ENCODE results near the gene U2AF2. TPM values are rescaled to one million over a fixed set of nuclear protein-coding genes. Genes with fewer than 3 reads are reported as not detected.

Gene U2AF2
- polyA plus RNA-seq, 1 of the 3 experiments (the other 2 are of a cell fraction): 321 TPM

DNA sequence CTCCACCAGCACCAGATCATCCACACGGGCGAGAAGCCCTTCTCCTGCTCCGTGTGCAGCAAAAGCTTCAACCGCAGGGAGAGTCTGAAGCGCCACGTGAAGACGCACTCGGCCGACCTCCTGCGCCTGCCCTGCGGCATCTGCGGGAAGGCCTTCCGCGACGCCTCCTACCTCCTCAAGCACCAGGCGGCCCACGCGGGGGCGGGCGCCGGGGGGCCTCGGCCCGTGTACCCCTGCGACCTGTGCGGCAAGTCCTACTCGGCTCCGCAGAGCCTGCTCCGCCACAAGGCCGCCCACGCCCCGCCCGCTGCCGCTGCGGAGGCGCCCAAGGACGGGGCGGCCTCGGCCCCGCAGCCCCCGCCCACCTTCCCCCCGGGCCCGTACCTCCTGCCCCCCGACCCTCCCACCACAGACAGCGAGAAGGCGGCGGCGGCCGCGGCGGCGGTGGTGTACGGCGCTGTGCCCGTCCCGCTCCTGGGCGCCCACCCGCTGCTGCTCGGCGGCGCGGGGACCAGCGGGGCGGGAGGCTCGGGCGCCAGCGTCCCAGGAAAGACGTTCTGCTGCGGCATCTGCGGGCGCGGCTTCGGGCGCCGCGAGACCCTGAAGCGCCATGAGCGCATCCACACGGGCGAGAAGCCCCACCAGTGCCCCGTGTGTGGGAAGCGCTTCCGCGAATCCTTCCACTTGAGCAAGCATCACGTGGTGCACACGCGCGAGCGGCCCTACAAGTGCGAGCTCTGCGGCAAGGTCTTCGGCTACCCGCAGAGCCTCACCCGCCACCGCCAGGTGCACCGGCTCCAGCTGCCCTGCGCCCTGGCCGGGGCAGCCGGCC is 39.9 kb upstream of the U2AF2 start:
- peaks cover 27% of the 10 kb centered on the region for H4K20me1 ChIP-seq (ENCODE audit: insufficient read depth)
- H3K79me2 ChIP-seq (ENCODE audit: insufficient read depth): peaks cover 32% of the 10 kb centered on the region
- H3K36me3 ChIP-seq (replicated peaks in 1 of 2; ENCODE audit: control insufficient read depth in 1 of 2, insufficient read depth in 2 of 2, low read length in 1 of 2): peaks cover 4 to 33% of the 10 kb centered on the region in 2 experiments
- TF ChIP-seq EZH2phosphoT487 (IDR thresholded peaks at IDR 0.05; ENCODE audit: borderline replicate concordance, low read depth): no peak
- TF ChIP-seq, protein P1, sequence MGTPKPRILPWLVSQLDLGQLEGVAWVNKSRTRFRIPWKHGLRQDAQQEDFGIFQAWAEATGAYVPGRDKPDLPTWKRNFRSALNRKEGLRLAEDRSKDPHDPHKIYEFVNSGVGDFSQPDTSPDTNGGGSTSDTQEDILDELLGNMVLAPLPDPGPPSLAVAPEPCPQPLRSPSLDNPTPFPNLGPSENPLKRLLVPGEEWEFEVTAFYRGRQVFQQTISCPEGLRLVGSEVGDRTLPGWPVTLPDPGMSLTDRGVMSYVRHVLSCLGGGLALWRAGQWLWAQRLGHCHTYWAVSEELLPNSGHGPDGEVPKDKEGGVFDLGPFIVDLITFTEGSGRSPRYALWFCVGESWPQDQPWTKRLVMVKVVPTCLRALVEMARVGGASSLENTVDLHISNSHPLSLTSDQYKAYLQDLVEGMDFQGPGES (IDR thresholded peaks at IDR 0.05; ENCODE audit: low read depth, low read length): no peak
- no peak for TF ChIP-seq RFX5 (IDR thresholded peaks at IDR 0.05; ENCODE audit: low read length)
- TF ChIP-seq FOXJ3 (CRISPR knock-in tag; IDR thresholded peaks at IDR 0.05): no peak
- TF ChIP-seq TCF12 (IDR thresholded peaks at IDR 0.05): no peak
- no peak for TF ChIP-seq TEAD4 (IDR thresholded peaks at IDR 0.05; ENCODE audit: borderline replicate concordance, insufficient read depth)
- TF ChIP-seq TAF1 (IDR thresholded peaks at IDR 0.05; ENCODE audit: borderline replicate concordance, low read depth, low read length): no peak
- TF ChIP-seq RCOR1 (IDR thresholded peaks at IDR 0.05; ENCODE audit: low read length): no peak
- no peak for TF ChIP-seq ELF1 (IDR thresholded peaks at IDR 0.05)
- ChIA-PET CTCF (interaction anchor here (1.3 kb wide), 1 partner anchor 17 kb away, joined by 4 read pairs; no protein-coding TSS in a partner anchor), POLR2A (no interaction called here)
- H3K4me3 ChIP-seq (ENCODE audit: low read depth in 2 of 2, low read length in 1 of 2): no peak overlapping the region
- H3K9me2 ChIP-seq: no peaks in the 10 kb centered on the region
- no peaks in the 10 kb centered on the region for H3K27me3 ChIP-seq (ENCODE audit: insufficient read depth)
- WGBS (ENCODE audit: low lambda C conversion rate): 96% methylated on average over 72 of the region's 98 CpGs
- H3K9me3 ChIP-seq: no peaks in the 10 kb centered on the region
- peaks cover 10% of the 10 kb centered on the region for H3F3A ChIP-seq (replicated peaks; ENCODE audit: insufficient read depth)
- no peak overlapping the region for H3K27ac ChIP-seq (ENCODE audit: low read depth in 2 of 2, low read length in 1 of 2)
- no peaks in the 10 kb centered on the region; a peak in 1 of 4 replicates for H3K4me1 ChIP-seq (ENCODE audit: control insufficient read depth in 1 of 2, insufficient read depth in 2 of 2, low read depth in 1 of 2, low read length in 1 of 2)
- no peak overlapping the region for H2AFZ ChIP-seq (ENCODE audit: low read depth)
- peak; percentile 30 for DNase-seq
- H3K9ac ChIP-seq: no peak overlapping the region
- no peak overlapping the region for H3K4me2 ChIP-seq

DNA sequence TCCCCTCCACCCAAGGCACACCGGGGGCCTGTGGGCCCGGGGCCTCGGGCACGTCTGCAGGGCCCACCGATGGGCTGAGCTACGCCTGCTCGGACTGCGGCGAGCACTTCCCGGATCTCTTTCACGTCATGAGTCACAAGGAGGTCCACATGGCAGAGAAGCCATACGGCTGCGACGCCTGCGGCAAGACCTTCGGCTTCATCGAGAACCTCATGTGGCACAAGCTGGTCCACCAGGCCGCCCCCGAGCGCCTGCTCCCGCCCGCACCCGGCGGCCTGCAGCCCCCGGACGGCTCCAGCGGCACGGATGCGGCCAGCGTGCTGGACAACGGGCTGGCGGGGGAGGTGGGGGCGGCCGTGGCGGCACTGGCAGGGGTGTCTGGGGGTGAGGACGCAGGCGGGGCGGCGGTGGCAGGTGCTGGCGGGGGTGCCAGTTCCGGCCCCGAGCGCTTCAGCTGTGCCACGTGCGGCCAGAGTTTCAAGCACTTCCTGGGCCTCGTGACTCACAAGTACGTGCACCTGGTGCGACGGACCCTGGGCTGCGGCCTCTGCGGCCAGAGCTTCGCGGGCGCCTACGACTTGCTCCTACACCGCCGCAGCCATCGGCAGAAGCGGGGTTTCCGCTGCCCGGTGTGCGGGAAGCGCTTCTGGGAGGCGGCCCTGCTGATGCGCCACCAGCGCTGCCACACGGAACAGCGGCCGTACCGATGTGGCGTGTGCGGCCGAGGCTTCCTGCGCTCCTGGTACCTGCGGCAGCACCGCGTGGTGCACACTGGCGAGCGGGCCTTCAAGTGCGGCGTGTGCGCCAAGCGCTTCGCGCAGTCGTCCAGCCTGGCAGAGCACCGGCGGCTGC is 39.1 kb upstream of the U2AF2 start:
- H3K27me3 ChIP-seq (ENCODE audit: insufficient read depth): no peaks in the 10 kb centered on the region
- no peaks in the 10 kb centered on the region for H3K9me2 ChIP-seq
- H3K27ac ChIP-seq (ENCODE audit: low read depth in 2 of 2, low read length in 1 of 2): no peak overlapping the region
- H3K9me3 ChIP-seq: no peaks in the 10 kb centered on the region
- no peak overlapping the region for H3K4me3 ChIP-seq (ENCODE audit: low read depth in 2 of 2, low read length in 1 of 2)
- no peak overlapping the region for H3K9ac ChIP-seq
- CTCF ChIA-PET: interaction anchor here (1.3 to 6.7 kb wide), 2 partner anchors 16 to 17 kb away, joined by 4 to 40 read pairs; no protein-coding TSS in a partner anchor
- no peaks in the 10 kb centered on the region; a peak in 1 of 4 replicates for H3K4me1 ChIP-seq (ENCODE audit: control insufficient read depth in 1 of 2, insufficient read depth in 2 of 2, low read depth in 1 of 2, low read length in 1 of 2)
- H3K36me3 ChIP-seq (replicated peaks in 1 of 2; ENCODE audit: control insufficient read depth in 1 of 2, insufficient read depth in 2 of 2, low read length in 1 of 2): peaks cover 0 to 32% of the 10 kb centered on the region in 2 experiments
- WGBS (ENCODE audit: low lambda C conversion rate): 99% methylated on average over 33 of the region's 88 CpGs
- peak; percentile 20 for DNase-seq
- no peak overlapping the region for H2AFZ ChIP-seq (ENCODE audit: low read depth)
- H3K79me2 ChIP-seq (ENCODE audit: insufficient read depth): peaks cover 24% of the 10 kb centered on the region; the same call in 1 of the 2 replicates
- no peak overlapping the region for H3K4me2 ChIP-seq
- H4K20me1 ChIP-seq (ENCODE audit: insufficient read depth): peaks cover 19% of the 10 kb centered on the region
- POLR2A ChIA-PET: no interaction called here
- peaks cover 12% of the 10 kb centered on the region for H3F3A ChIP-seq (replicated peaks; ENCODE audit: insufficient read depth)
- TF ChIP-seq FOXM1 (IDR thresholded peaks at IDR 0.05; ENCODE audit: low read depth): no peak
- TF ChIP-seq MXI1 (IDR thresholded peaks at IDR 0.05; ENCODE audit: low read depth, low read length): no peak
- no peak for TF ChIP-seq GABPA (IDR thresholded peaks at IDR 0.05; ENCODE audit: low read depth)
- no peak for TF ChIP-seq CHD2 (IDR thresholded peaks at IDR 0.05; ENCODE audit: low read length, partially characterized antibody)
- no peak for TF ChIP-seq TEAD4 (IDR thresholded peaks at IDR 0.05; ENCODE audit: borderline replicate concordance, insufficient read depth)
- TF ChIP-seq, protein P1 (IDR thresholded peaks at IDR 0.05; ENCODE audit: low read depth, low read length): no peak
- TF ChIP-seq, protein P2, sequence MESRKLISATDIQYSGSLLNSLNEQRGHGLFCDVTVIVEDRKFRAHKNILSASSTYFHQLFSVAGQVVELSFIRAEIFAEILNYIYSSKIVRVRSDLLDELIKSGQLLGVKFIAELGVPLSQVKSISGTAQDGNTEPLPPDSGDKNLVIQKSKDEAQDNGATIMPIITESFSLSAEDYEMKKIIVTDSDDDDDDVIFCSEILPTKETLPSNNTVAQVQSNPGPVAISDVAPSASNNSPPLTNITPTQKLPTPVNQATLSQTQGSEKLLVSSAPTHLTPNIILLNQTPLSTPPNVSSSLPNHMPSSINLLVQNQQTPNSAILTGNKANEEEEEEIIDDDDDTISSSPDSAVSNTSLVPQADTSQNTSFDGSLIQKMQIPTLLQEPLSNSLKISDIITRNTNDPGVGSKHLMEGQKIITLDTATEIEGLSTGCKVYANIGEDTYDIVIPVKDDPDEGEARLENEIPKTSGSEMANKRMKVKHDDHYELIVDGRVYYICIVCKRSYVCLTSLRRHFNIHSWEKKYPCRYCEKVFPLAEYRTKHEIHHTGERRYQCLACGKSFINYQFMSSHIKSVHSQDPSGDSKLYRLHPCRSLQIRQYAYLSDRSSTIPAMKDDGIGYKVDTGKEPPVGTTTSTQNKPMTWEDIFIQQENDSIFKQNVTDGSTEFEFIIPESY (IDR thresholded peaks at IDR 0.05; ENCODE audit: borderline replicate concordance, low read depth): no peak
- TF ChIP-seq MEF2A (IDR thresholded peaks at IDR 0.05; ENCODE audit: borderline replicate concordance, low read depth): no peak
- TF ChIP-seq EZH2phosphoT487 (IDR thresholded peaks at IDR 0.05; ENCODE audit: borderline replicate concordance, low read depth): no peak
- TF ChIP-seq, protein P3, sequence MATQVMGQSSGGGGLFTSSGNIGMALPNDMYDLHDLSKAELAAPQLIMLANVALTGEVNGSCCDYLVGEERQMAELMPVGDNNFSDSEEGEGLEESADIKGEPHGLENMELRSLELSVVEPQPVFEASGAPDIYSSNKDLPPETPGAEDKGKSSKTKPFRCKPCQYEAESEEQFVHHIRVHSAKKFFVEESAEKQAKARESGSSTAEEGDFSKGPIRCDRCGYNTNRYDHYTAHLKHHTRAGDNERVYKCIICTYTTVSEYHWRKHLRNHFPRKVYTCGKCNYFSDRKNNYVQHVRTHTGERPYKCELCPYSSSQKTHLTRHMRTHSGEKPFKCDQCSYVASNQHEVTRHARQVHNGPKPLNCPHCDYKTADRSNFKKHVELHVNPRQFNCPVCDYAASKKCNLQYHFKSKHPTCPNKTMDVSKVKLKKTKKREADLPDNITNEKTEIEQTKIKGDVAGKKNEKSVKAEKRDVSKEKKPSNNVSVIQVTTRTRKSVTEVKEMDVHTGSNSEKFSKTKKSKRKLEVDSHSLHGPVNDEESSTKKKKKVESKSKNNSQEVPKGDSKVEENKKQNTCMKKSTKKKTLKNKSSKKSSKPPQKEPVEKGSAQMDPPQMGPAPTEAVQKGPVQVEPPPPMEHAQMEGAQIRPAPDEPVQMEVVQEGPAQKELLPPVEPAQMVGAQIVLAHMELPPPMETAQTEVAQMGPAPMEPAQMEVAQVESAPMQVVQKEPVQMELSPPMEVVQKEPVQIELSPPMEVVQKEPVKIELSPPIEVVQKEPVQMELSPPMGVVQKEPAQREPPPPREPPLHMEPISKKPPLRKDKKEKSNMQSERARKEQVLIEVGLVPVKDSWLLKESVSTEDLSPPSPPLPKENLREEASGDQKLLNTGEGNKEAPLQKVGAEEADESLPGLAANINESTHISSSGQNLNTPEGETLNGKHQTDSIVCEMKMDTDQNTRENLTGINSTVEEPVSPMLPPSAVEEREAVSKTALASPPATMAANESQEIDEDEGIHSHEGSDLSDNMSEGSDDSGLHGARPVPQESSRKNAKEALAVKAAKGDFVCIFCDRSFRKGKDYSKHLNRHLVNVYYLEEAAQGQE (IDR thresholded peaks at IDR 0.05; ENCODE audit: low read depth, low read length): no peak
